ENCODE data around the gene WHRN.

Gene WHRN

DNA sequence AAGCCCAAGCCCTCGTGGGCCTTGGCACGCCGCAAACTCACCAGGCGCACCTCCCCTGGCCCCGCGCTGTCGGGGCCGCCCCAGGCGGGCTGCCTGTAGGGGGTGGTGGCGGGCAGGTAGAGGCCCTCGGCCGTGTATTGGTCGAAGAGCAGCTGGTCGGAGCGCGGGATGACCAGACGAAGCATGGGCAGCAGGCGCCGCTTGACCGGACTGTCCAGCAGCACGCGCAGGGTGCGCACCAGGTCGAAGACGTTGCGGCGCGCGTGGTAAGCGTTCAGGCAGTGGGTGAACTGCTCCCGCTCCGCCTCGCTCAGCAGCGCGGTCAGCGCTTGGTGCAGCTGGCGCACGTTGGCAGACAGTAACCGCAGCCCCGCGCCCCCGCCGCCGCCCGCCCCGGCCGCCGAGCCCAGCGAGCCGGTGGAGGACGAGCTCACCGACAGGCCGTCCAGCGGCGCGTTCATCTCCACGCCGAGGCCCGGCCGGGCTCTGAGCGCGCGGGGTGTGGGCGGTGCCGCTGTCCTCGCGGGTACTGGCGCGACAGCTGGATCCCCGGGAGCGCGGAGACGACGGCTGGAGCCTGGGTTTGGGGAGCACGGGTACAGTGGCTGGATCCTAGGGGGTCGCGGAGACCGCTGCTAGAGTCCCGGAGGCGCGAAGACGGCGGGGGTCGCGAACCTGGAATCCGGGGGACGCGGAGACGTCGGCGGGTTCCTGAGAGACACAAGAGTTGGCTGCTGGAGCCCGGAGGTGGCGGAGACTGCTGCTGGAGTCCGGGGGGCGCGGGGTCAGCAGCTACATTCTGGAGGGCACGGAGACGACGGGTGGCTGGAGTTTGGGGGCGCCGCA is 709 bp downstream of the WHRN start:
- peak overlapping the region; percentile 31 for H3K4me3 ChIP-seq (ENCODE audit: low read depth, low read length)
- TF ChIP-seq, protein P1, sequence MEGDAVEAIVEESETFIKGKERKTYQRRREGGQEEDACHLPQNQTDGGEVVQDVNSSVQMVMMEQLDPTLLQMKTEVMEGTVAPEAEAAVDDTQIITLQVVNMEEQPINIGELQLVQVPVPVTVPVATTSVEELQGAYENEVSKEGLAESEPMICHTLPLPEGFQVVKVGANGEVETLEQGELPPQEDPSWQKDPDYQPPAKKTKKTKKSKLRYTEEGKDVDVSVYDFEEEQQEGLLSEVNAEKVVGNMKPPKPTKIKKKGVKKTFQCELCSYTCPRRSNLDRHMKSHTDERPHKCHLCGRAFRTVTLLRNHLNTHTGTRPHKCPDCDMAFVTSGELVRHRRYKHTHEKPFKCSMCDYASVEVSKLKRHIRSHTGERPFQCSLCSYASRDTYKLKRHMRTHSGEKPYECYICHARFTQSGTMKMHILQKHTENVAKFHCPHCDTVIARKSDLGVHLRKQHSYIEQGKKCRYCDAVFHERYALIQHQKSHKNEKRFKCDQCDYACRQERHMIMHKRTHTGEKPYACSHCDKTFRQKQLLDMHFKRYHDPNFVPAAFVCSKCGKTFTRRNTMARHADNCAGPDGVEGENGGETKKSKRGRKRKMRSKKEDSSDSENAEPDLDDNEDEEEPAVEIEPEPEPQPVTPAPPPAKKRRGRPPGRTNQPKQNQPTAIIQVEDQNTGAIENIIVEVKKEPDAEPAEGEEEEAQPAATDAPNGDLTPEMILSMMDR (IDR thresholded peaks at IDR 0.05; ENCODE audit: borderline replicate concordance, insufficient read depth, low read depth, low read length) = peak; percentile 38

DNA sequence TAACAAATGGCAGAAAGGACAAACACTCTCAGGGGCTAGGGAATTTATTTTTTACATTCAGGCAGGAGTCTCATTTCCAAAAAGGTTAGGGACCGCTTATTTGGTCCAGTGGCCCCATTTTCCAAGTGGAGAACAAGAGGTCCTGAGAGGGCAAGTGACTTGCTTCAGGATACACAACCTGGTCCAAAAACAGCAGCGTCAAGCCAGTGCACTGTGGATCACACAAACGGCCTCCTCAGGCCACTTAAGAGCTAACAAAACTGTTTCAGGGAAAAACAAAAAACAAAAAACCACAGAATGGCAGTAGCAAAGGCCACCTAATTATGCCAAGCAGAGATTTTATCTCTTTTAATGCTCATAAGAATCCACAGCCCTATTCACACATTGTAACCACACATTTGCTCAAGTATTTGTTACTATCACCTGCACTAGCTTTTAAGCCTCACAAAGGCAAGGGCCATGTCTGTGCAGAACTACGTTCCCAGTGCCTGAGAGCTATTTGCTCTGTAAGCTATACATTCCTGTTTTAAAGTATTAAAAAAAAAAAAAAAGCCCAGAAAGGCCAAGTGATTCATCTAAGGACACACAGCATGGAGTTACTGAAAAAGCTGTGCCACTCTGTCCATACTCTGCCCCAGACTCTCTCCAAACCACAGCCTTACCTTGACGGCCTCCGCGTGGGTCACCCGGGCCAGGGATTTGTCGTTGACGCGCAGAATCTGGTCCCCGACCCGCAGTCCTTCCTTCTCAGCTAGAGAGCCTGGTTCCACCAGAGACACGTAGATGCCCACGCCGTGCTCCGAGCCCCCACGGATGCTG is 1.5 kb downstream of the WHRN start:
- TF ChIP-seq, protein P1 (IDR thresholded peaks at IDR 0.05; ENCODE audit: borderline replicate concordance, insufficient read depth, low read depth, low read length) = no peak
- no peak overlapping the region for H3K4me3 ChIP-seq (ENCODE audit: low read depth, low read length)

DNA sequence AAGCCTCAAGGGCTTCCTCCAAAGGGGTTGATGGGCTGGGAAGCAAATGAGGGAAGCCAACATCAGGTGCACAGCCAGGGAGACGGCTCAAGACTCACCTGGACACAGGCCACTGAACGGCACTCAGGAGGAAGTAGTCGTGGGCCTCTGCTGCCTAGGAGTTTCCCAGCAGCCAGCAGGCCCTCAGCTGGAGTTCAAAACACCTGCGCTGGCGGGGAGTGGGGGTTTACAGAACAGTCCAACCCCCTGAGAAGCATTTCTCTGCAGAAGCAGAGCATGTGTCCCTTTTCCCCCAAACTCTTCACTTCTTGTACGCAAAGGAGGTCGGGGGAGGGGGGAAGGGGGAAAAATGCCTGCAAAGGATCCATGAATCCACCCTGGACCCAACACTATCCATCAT is 2.3 kb downstream of the WHRN start:
- H3K4me3 ChIP-seq (ENCODE audit: low read depth, low read length) = no peak overlapping the region
- TF ChIP-seq, protein P1 (IDR thresholded peaks at IDR 0.05; ENCODE audit: borderline replicate concordance, insufficient read depth, low read depth, low read length) = no peak

DNA sequence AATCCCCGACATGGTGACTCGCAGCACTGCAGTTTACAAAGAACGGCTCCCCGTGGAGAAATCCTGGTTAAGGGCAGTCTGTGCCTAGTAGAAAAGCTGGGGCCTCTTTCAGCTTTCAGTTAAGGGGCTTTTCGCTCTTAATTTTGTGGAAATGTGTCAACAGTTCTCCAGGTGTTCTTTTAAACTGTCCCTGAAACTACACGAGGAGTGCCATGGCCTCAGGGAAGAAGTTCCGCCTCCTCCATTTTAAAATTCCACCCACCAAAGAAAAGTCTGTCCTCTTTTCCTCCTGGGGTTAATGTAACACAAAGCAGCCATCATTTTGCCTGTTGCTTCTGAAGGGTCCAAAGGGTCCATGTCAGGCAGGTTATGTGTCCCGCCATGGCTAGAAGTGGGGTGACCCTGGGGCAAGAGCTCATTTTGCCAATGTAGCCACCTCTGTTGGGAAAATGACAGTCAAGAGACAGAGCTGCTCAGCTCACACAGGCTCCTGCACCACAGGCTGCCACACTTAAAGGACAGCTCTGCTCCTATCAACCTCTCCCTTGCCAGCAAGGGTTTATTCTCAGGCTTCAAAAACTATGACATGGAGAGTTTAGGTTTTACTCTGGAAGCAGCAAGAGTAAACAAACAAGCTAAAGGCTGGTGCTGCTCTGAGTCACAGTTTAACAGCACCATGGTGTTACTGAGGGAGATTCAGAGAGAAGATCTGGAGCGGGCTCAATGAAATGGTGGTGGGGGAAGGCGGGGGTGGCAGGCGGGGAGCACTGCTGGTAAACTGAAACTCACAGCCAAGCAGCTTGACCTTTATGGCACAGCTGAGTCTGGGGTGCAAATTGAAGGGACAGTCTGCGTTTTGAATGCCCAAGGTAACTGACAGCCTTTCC is 3.2 kb downstream of the WHRN start:
- TF ChIP-seq, protein P1 (IDR thresholded peaks at IDR 0.05; ENCODE audit: borderline replicate concordance, insufficient read depth, low read depth, low read length) = no peak
- no peak overlapping the region for H3K4me3 ChIP-seq (ENCODE audit: low read depth, low read length)

DNA sequence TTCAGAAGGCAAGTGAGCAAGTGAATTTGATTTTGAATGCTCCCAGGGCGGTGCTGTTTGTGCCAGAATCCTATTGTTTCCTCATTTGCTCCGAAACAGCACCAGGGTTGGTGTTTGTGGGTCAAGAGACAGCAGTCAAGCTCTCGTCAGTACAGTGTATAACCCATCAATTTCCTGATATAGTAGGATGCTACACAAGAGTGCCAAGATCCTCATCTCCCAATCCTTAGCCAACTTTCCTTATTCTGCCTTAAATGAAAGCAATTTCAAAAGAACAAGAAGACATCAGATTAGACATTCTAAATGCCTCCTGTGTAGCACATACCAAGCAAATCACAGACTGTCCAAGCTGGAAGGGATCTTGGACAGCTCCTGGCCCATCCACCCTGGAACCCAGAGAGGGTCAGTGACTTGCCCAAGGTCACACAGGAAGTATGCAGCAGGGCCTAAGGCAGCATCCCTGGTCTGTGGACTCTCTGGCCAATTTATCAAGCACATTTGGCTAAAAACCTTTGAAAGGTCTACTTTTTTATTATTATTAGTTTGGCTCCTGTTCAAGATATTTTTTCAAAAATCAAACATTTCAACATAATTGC is 4.5 kb downstream of the WHRN start:
- TF ChIP-seq, protein P1 (IDR thresholded peaks at IDR 0.05; ENCODE audit: borderline replicate concordance, insufficient read depth, low read depth, low read length) = no peak
- no peak overlapping the region for H3K4me3 ChIP-seq (ENCODE audit: low read depth, low read length)

DNA sequence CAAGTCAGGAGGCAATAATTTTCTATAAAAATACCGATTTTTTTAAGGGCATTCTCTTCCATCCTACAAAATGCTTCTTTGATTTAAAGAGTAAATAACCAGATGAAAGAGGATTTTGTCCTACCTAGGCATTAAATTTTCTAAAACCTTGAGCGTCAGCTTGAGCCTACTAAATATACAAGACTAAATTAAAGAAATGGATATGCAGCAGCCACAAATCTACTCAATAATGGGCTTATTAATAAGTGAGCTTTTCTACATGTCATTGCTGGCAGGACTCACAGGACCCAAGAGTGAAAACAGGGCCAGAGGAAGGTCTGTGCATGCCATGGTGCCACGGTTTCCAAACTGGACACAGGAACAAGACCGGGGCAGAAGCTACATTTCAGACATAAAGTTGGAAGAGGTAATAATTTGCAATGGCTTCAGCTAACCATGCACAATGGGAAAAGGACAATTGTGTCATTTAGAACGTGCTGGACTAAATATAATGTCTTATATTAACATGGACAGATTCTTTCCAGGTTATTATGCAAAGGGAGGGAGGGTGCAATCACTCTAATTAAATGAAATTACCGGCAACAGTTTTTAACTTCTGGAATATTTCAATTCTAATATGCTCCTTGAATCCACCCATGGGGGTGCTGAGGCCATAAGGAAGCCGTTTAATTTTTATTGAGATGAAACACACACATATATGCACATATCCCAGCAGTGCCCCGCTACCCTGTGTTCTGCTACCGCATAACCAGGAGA is 5.2 kb downstream of the WHRN start:
- TF ChIP-seq, protein P1 (IDR thresholded peaks at IDR 0.05; ENCODE audit: borderline replicate concordance, insufficient read depth, low read depth, low read length) = no peak
- H3K4me3 ChIP-seq (ENCODE audit: low read depth, low read length) = no peak overlapping the region
